ENCODE results near the gene WBP1L.

DNA sequence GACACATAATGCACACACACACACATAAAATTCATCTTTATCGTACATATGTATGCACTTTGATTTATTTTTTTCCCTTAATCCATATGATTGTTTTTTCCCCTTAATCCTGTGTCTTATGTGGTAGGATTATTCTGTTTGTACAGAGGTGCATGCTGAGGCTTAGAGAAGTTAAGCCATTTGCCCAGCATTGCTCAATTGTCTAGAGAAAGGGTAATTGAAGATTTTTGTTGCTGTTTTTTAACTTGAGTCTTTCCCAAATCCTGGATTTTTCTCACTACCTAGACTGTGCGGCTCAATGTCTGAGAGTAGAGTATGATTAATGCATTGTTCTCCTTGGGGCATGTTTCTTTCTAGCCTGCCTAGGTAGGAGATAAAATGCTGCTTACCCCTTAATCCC, 35.0 kb downstream of the WBP1L start:
- TF ChIP-seq CTCF (IDR thresholded peaks at IDR 0.05; ENCODE audit: low read depth, low read length, poor library complexity, severe bottlenecking) = no peak
- no peak for TF ChIP-seq EZH2phosphoT487 (IDR thresholded peaks at IDR 0.05; ENCODE audit: borderline replicate concordance, low read length)

All from DOHH2 (cell line).